Activated CD8-positive, alpha-beta memory T cell treated with anti-CD3 and anti-CD28 coated beads for 36 hours (primary cell): ENCODE measurements around the gene RAD51B. TPM values are rescaled to one million over a fixed set of nuclear protein-coding genes. Genes with fewer than 3 reads are reported as not detected.

Source experiments
- CTCF ChIA-PET: fragments of 350-600 bp; sonication (Branson Sonifier 250); formaldehyde crosslinking; loops from one replicate; lab custom pipeline; 2021; ENCODE audit warnings: antibody characterized with exemption; lab: Charles Lee
- POLR2A ChIA-PET: fragments of 350-600 bp; sonication (Branson Sonifier 250); formaldehyde crosslinking; loops from one replicate; lab custom pipeline; 2021; ENCODE audit warnings: antibody characterized with exemption; lab: Charles Lee
- total RNA-seq, 2 experiments: library from RNA; stranded (reverse); gene quantifications; one replicate each; pipeline ENCODE4 v1.2.3, GENCODE V29; 2021

Gene RAD51B
- total RNA-seq, 2 experiments from 2014 or later, result 25.0 to 26.0 TPM

- ChIA-PET CTCF (interaction anchor here (0.6 to 2.8 kb wide), 5 partner anchors 30 to 485 kb away, joined by 3 to 21 read pairs (median 4); no protein-coding TSS in a partner anchor), POLR2A (interaction anchor here (0.6 to 2.0 kb wide), 5 partner anchors 47 to 646 kb away, joined by 4 to 9 read pairs (median 5); no protein-coding TSS in a partner anchor)
These were observed 913.7 kb downstream of the RAD51B start for GRCh38 chr14:68733086-68733914.

GRCh38 chr14:68734231-68734732 lies 914.7 kb downstream of the RAD51B start:
- ChIA-PET CTCF (interaction anchor here (1.4 to 2.8 kb wide), 3 partner anchors 47 to 486 kb away, joined by 3 to 21 read pairs (median 5); no protein-coding TSS in a partner anchor), POLR2A (interaction anchor here (0.6 to 2.0 kb wide), 6 partner anchors 46 to 81 kb away, joined by 3 to 9 read pairs (median 4); partner anchors contain the start of gene ZFP36L1)

DNA sequence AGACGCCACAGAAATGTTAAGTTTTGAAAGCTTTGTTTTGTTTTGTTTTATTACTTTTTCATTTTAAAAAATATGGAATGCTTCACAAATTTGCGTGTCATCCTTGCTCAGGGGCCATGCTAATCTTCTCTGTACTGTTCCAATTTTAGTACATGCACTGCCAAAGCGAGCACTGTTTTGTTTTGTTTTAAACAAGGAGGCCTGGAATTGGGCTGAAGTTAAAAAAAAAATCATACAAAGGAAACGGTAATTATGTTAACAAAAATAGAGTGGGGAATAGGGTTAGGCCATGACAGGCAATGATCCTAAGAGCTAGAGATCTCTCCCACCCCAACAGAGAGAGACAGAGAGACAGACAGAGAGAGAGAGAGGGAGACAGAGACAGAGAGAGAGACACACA lies 916.3 kb downstream of the RAD51B start:
- POLR2A ChIA-PET, result no interaction called here
- CTCF ChIA-PET, result interaction anchor here (0.6 to 1.4 kb wide), 3 partner anchors 21 to 400 kb away, joined by 3 to 6 read pairs (median 4); no protein-coding TSS in a partner anchor

DNA sequence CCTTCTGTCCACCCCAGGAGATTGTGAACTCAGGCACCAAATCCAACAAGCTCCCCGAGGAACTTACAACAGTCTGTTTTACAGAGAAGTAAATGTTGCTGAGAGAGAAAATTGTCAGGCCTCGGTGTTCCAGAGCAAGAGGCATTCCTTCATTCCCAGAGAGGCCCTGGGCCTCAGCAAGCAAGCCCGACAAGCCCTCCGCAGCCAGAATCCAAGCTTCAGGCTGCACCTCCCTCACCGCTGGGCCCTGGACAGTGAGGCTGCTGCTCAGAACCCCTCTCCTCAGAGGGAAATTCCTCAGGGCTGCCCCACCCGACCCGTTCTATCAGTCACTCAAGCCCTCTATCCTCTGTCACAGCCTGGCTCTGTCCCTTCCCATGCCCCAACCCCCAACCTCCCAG lies 916.9 kb downstream of the RAD51B start:
- ChIA-PET CTCF (interaction anchor here (0.9 to 1.4 kb wide), 2 partner anchors 22 to 49 kb away, joined by 3 to 4 read pairs; no protein-coding TSS in a partner anchor), POLR2A (no interaction called here)

- ChIA-PET CTCF (no interaction called here), POLR2A (no interaction called here)
These were observed 917.5 kb downstream of the RAD51B start for GRCh38 chr14:68737086-68737485.

DNA sequence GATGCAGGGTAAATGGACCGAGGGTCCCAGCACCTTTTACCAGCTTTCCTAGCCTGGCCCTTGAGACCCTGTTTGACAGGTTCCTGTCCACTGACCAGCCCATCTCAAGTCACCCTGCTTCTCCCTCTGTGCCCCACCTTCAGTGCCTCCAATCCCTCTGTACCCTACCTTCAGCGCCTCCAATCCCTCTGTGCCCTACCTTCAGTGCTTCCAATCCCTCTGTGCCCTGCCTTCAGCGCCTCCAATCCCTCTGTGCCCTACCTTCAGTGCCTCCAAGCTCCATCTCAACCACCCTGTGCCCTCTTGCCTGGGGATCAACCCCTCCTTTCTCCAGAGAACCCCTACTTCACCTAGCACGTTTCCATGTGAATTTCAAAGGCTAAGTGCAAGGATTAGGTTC lies 919.0 kb downstream of the RAD51B start:
- POLR2A ChIA-PET, result no interaction called here

DNA sequence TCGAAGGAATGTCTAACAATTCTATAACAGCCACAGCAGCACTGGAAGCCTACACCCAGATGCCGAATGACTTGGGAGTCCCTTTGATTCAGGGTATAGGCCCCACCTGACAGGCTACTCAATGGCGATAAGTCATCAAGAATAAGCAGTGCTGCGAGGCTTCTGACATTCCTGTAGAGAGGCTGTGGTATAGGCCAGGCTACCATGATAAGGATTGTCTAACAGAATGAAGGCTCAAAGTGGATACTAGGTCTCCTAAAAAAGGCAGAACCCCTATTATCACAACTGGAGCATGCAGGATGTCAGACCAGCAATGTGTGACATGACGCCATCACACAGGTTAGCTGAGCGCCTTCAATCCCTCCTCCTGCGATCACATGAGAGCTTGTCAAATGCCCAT lies 920.1 kb downstream of the RAD51B start:
- CTCF ChIA-PET, result interaction anchor here (0.7 to 1.1 kb wide), 2 partner anchors 9 to 40 kb away, joined by 3 to 4 read pairs; no protein-coding TSS in a partner anchor
- POLR2A ChIA-PET, result no interaction called here

More for the DNA sequence above, 919.0 kb downstream of the RAD51B start:
- CTCF ChIA-PET, result no interaction called here

DNA sequence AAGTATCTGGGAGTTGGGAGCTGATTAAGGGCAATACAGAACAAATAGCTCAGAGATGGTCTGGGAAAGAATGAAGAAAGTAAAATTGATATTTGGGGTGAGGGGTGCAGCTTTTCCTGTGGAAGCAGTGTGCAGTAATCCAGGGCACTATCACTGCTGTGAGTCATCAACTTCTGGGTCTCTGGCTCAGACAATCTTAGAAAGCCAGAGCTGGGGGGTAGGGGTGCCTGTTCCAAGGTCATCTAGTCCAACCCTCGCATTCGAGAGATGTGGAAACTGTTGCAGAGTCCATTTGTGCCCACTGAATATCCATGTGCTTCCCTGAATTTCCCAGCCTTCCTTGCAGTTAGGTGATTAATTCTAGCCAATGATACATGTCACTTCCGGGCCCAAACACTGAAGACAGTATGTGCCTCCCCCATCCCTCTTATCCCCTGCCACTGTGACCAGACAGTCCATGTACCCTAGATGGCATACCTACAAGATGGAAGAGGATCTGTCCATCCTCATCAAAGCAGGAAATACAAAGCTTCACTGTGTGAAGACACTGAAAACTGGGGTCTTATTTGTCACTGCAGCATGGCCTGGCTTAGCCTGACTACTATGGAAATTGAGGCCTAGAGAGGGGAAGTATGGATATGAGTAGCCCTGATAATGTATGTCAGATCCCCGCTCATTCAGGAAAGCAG lies 921.4 kb downstream of the RAD51B start:
- CTCF ChIA-PET, result no interaction called here

GRCh38 chr14:68741477-68741791 lies 921.9 kb downstream of the RAD51B start:
- ChIA-PET CTCF (no interaction called here), POLR2A (no interaction called here)

More for the DNA sequence above, 921.4 kb downstream of the RAD51B start:
- POLR2A ChIA-PET, result no interaction called here

DNA sequence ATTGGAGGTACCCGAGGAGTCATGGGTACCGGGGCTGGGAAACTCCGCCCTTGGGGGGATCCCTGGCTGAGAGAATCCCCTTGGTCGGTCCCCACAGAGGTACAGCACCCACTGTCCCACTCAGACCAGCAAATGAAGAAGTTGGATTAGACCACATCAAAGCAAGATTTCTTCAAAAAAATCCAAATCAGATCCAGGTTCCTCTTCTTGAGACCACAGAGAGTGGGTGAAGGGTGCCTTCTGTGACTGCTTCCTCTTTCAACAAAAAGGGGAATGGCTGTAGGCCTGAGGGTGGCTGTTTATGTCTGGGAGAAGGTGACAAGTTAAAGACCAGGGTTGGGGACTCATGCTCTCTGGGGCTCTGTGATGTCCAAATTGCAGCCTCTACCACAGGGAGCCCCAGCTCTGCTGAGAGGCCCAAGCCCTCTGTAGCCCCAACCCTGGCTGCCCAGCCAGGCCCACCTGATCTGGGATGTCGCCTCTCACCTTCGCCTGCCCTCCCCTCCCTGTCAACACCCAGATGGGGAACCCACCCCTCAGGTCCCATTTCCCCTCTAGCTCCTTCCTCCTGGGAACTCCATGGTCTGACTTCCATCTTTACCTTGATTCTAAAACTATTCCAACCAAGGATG lies 922.4 kb downstream of the RAD51B start:
- ChIA-PET POLR2A (interaction anchor here (0.6 kb wide), 1 partner anchor 458 kb away, joined by 3 read pairs; no protein-coding TSS in a partner anchor), CTCF (no interaction called here)

DNA sequence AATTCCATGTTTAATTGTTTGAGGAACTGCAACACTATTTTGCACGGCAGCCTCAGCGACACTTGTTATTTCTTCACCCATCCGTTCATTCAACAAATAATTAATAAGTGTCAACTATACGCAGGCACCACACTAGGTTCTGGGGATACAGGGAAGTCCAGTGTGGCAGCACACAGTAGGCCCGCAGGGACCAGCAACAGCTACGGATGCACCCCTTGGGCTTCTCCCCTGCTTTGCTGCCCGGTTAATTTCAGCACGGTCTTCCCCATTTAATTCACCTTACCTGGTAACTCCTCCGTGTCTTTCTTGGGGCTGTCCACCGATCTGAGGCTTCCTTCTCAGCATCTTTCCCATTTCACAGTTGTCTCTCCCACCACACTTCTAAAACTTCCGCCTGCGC lies 925.0 kb downstream of the RAD51B start:
- ChIA-PET POLR2A (no interaction called here), CTCF (no interaction called here)

DNA sequence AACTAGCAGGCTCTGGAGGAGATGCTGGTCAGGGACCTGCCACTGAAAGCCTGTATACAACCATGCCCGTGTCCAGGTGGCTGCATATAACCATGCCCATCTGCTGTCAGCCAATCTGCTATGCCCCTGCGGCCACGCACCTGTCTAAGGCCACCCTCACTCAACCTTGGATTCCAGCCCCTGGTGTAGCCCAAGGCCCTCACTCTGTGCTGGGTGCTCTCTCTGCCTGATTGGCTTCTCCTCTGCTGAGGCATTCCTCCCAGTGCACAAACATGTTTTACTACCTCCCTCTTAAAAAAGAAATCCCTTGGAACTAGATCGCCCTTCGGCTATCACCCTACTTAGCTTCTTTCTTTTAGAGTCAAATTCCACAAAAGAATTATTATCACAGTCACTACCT lies 927.8 kb downstream of the RAD51B start:
- ChIA-PET CTCF (no interaction called here), POLR2A (no interaction called here)

DNA sequence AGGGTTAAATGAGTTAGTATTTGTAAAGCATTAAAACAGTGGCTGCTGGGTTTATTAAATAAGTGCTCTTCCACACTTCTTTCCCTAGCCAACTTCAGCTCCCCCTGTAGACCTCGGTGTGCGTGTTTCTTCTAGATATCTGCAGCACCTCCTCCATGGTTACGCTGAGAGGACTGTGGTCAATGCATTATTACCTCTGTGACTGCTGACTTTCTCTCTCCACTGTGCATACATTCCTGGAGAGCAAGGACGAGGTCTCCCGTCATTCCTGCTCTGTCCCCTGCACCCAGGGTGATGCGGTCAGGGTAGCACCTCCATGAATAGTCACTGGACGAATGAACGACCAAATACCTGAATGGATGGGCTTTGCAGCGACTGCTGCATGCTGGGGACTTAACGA lies 928.7 kb downstream of the RAD51B start:
- ChIA-PET POLR2A (no interaction called here), CTCF (no interaction called here)

GRCh38 chr14:68748691-68749090 lies 929.1 kb downstream of the RAD51B start:
- CTCF ChIA-PET, result no interaction called here

DNA sequence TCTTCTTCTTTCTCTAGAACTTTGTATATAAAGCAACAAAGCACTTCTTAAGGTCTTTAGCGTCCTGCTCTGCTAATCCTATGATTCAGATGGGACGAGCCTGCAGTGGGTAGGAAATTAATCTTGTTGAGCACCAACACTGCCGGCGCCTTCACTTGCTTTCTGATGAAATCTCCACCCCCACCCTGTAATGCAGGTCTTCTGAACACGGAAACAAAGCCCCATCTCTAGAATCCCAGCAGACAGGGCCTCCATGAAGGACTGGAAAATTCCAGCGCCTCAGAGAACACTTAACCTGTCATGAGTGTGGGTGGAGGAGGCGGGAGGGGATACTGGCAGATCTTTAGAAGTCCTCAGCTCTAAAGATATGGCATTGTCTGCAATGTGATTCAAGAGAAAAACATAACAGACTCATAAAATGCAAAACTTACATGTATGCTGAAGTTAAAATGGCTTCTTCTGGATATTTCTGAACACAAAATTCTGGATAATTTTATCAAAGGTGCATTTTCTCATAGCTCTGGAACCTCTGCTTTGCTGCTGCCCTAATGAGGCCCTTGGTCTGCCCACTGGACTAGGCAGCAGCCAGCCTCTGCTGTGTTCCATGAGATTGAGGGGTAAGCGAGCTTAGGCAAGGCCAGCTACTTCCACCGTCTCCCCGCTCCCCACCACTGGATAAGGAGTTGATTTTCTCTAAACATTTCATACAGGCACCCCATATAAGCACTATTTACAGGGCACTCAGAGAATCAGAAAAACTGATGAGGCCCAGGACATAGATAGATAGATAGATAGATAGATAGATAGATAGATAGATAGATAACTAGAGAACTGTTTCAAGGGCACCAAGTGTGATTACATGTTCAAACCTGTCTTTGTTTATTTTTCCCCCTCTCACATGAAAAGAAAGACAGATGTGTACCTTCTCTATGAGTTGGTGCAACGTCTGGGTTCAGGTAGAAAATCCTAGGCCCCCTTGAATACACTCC lies 930.2 kb downstream of the RAD51B start:
- CTCF ChIA-PET, result no interaction called here
- POLR2A ChIA-PET, result no interaction called here

More at GRCh38 chr14:68748691-68749090, 929.1 kb downstream of the RAD51B start:
- POLR2A ChIA-PET, result no interaction called here

DNA sequence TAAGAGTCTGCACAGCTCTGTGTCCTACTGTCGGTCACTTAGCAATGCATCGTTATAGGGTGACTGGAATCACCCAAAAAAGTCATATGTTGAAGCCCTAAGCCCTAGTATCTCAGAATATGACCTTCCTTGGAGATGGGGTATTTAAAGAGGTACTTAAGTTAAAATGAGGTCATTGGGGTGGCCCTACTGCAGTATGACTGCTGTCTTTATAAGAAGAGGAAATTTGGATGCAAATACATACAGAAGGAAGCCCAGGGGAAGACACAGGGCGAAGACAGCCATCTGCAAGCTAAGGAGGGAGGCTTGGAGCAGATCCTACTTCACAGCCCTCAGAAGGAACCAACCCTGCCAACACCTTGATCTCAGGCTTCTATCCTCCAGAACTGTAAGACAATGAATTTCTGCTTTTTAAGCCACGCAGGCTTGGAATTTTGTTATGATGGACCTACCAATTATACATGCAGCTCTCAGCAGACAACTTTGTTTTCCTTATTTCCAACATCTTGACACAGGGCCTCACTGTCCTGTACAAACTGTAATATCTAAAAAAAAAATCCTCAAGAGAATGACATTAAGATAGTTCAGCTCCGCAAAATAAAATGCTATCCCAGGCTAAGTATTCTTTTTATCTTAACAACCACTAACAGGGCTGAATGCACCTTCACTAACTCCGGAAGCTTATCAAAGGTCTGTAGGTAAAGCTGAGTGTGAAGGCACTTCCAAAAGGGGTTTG lies 932.9 kb downstream of the RAD51B start:
- ChIA-PET CTCF (no interaction called here), POLR2A (interaction anchor here (0.6 kb wide), 1 partner anchor 40 kb away, joined by 3 read pairs; the partner anchor contains the start of gene ZFP36L1)

GRCh38 chr14:68753690-68754089 lies 934.1 kb downstream of the RAD51B start:
- ChIA-PET CTCF (no interaction called here), POLR2A (no interaction called here)

GRCh38 chr14:68755016-68755353 lies 935.4 kb downstream of the RAD51B start:
- ChIA-PET POLR2A (no interaction called here), CTCF (interaction anchor here (0.8 to 1.1 kb wide), 2 partner anchors 24 to 38 kb away, joined by 4 read pairs; no protein-coding TSS in a partner anchor)
